Heart left ventricle (tissue), 16 donors: Measurements from ENCODE around the gene ASTN2. TPM values are rescaled to one million over a fixed set of nuclear protein-coding genes. Genes with fewer than 3 reads are reported as not detected.

ENCODE experiments used
- ATAC-seq, 4 donors: fragments of 200-7000 bp; cut with Tn5 transposase; one replicate each; pipeline ENCODE4 v1.9.1; 2020 to 2022; ENCODE audit warnings: moderate library complexity in 4 of 4, mild to moderate bottlenecking in 3 of 4, moderate number of reproducible peaks in 1 of 4
- DNase-seq, 5 donors: peaks; one replicate each; pipeline ENCODE4 v3.0.0-alpha.2; 2020
- H3K27ac ChIP-seq, 12 donors: fragments of 200-600 bp; sonication (generic) in 4 of 12; one replicate each; pipeline versions ENCODE4 v1.5.0 to v1.8.0; 2016 to 2022; ENCODE audit warnings: mild to moderate bottlenecking in 2 of 12
- H3K27me3 ChIP-seq, 9 donors: fragments of 200-600 bp; sonication (generic) in 2 of 9; one replicate each; pipeline versions ENCODE4 v1.5.1 to v1.8.0; 2016 to 2022; ENCODE audit warnings: mild to moderate bottlenecking in 3 of 9
- H3K36me3 ChIP-seq, 9 donors: fragments of 200-600 bp; sonication (generic) in 2 of 9; one replicate each; pipeline versions ENCODE4 v1.5.0 to v1.8.0; 2018 to 2022; ENCODE audit warnings: mild to moderate bottlenecking in 2 of 9
- H3K4me1 ChIP-seq, 12 donors: fragments of 200-600 bp; sonication (generic) in 4 of 12; one replicate each; pipeline versions ENCODE4 v1.5.0 to v1.8.0; 2016 to 2022; ENCODE audit warnings: mild to moderate bottlenecking in 3 of 12
- H3K4me3 ChIP-seq, 12 donors: fragments of 200-600 bp; sonication (generic) in 4 of 12; one replicate each; pipeline versions ENCODE4 v1.5.0 to v1.8.0; 2017 to 2022; ENCODE audit warnings: mild to moderate bottlenecking in 9 of 12, moderate library complexity in 4 of 12
- H3K9me3 ChIP-seq, 12 donors: fragments of 200-600 bp; sonication (generic) in 4 of 12; one replicate each; pipeline versions ENCODE4 v1.5.0 to v1.8.0; 2016 to 2022; ENCODE audit warnings: mild to moderate bottlenecking in 1 of 12
- POLR2A ChIP-seq, 2 donors: fragments of 450-650 bp; IDR thresholded peaks; one replicate each; pipeline ENCODE4 v1.6.1; 2017; ENCODE audit warnings: antibody characterized with exemption in 2 of 2, mild to moderate bottlenecking in 2 of 2, moderate library complexity in 2 of 2
- WGBS, 4 donors: extraction: QIAGEN DNeasy Blood & Tissue Kit in 2 of 4; methylation state at CpG; one replicate each; pipeline versions ENCODE4 v1.1.5 to v1.1.7; 2013 to 2018; 5-methylcytosine and 5-hydroxymethylcytosine counted together
- intact Hi-C, 10 donors: fragments of 100-400 bp; cut with DNase I; formaldehyde crosslinking; loops; one replicate each; pipeline versions ENCODE4 v1.11.1 to v1.14.2; 2022
- polyA plus RNA-seq, 2 donors: library from polyadenylated mRNA; stranded (reverse); fragments of 200-250 nt; gene quantifications; one replicate each; pipeline ENCODE4 v1.2.3, GENCODE V29; 2013
- total RNA-seq, 9 donors: library from RNA; depleted of rRNA in 2 of 9; stranded (reverse); fragments of >200 nt in 2 of 9; fragmentation: NEBNext Ultra II Directional in 3 of 9; extraction: Animal tissue kit (Norgen Biotek cat#: 25700) in 3 of 9; gene quantifications; one replicate each; pipeline versions ENCODE4 v1.1.0 to v1.2.4, GENCODE V29; 2016 to 2023
- TF ChIP-seq, protein P1 (sequence below), 12 donors: fragments of 200-600 bp; sonication (generic) in 4 of 12; IDR thresholded peaks; one replicate each; pipeline versions ENCODE4 v1.5.0 to v1.8.0; 2018 to 2022; ENCODE audit warnings: antibody characterized with exemption in 12 of 12, mild to moderate bottlenecking in 5 of 12
- donor health status: ischemic (EF 13 %, LVEDD 7.1; RV severe dilation, severe dysfunction).
- donor health status: healthy with polysubstance abuse.
- donor health status: DM: no; HTN: yes; CAD: no.
- donor health status: DM: no; HTN: no; CAD: no.
- donor health status: ischemic (EF 25% LVEDD 6.9; RV normal size, moderate dysfunction).
- donor health status: ischemic (EF 25% LVEDD 5.7; RV mildly dilated, moderate dysfunction).
- donor health status: healthy.
- donor health status: DM: yes; HTN: yes; CAD: no.
- donor health status: ischemic (EF 35%, LVEDD 5.7; RV mildly dilated, moderate dysfunction).
- donor health status: nonischemic (EF 11% LVEDD 7.7; RV severe dilation, severe dysfunction).
- donor health status: DM: yes; HTN: yes; CAD: no.
- donor health status: PGD.
- donor health status: ischemic (EF 29% LVEDD 5.4; RV normal size, mild dysfunction).
- donor health status: nonischemic (EF 23%, LVEDD 6.1; RV moderate dilation, normal function).

Gene ASTN2
- total and polyA plus RNA-seq, 11 donors: 2.5 to 6.0 (median 3.5) TPM

DNA sequence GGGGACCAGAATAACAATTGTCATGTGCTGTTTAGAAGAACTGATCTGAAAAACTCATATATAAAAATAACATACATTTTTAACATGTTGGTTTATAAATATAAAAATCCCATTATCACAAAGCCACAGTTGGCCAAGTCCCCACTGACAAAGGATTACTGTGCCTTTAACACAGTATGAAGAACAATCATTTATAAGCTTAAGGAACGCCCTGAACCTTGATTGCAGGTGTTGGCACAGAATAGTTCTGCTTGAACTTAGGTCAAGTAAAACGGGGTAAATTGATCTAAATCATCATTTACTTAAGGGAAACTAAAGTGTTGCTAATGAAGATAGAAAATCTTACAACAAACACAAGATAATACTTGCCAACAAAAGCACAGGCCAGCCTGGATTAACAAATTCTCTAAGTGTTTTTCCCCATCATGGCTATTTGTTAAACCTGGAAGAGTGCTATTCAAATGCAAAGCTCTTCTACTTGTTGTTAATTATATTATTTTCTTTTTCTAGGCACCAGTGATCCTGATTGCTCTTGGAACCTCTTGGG is 46.1 kb downstream of the ASTN2 start:
- Histone ChIP-seq H3K4me3 (no peak overlapping the region), H3K4me1 (no peaks in the 10 kb centered on the region), H3K36me3 (no peaks in the 10 kb centered on the region), H3K27me3 (peaks cover 0 to 3% (median 0%) of the 10 kb centered on the region in 9 donors), H3K9me3 (no peaks in the 10 kb centered on the region), H3K27ac (no peak overlapping the region)
- intact Hi-C loops: no loop called here
- ATAC-seq (no peak), DNase-seq (no peak)
- TF ChIP-seq, protein P1, sequence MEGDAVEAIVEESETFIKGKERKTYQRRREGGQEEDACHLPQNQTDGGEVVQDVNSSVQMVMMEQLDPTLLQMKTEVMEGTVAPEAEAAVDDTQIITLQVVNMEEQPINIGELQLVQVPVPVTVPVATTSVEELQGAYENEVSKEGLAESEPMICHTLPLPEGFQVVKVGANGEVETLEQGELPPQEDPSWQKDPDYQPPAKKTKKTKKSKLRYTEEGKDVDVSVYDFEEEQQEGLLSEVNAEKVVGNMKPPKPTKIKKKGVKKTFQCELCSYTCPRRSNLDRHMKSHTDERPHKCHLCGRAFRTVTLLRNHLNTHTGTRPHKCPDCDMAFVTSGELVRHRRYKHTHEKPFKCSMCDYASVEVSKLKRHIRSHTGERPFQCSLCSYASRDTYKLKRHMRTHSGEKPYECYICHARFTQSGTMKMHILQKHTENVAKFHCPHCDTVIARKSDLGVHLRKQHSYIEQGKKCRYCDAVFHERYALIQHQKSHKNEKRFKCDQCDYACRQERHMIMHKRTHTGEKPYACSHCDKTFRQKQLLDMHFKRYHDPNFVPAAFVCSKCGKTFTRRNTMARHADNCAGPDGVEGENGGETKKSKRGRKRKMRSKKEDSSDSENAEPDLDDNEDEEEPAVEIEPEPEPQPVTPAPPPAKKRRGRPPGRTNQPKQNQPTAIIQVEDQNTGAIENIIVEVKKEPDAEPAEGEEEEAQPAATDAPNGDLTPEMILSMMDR (IDR thresholded peaks at IDR 0.05): no peak
- TF ChIP-seq POLR2A (IDR thresholded peaks at IDR 0.05): no peak
- WGBS, 4 donors: 25 to 30% (median 27%) methylated on average over 2 of the region's 2 CpGs

DNA sequence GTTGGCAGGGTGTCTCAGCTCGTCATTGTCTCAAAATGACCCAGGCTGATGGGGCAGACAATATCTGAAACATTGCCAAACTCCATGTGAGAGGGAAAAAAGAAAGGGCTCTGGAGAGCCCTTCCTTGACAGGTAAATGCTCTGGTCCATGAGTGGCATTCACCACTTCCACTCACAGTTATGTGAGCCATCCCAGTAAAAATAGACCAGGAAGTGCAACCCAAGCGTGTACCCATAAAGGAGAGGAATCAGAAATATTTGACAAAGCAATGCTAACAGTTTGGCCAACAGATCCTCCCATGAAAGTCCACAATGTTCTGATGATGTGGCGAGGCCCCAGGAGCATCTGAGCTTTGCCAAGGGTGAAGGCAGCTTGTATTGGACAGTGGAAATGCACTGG is 49.4 kb downstream of the ASTN2 start:
- Histone ChIP-seq H3K27me3 (peaks cover 0 to 4% (median 0%) of the 10 kb centered on the region in 9 donors), H3K4me1 (no peaks in the 10 kb centered on the region), H3K4me3 (no peak overlapping the region), H3K27ac (no peak overlapping the region), H3K36me3 (no peaks in the 10 kb centered on the region), H3K9me3 (no peaks in the 10 kb centered on the region)
- TF ChIP-seq, protein P1 (IDR thresholded peaks at IDR 0.05): no peak
- TF ChIP-seq POLR2A (IDR thresholded peaks at IDR 0.05): no peak
- 72 to 74% (median 72%) methylated on average over 3 of the region's 3 CpGs for WGBS, 4 donors
- DNase-seq (no peak), ATAC-seq (no peak)
- intact Hi-C loops: no loop called here

DNA sequence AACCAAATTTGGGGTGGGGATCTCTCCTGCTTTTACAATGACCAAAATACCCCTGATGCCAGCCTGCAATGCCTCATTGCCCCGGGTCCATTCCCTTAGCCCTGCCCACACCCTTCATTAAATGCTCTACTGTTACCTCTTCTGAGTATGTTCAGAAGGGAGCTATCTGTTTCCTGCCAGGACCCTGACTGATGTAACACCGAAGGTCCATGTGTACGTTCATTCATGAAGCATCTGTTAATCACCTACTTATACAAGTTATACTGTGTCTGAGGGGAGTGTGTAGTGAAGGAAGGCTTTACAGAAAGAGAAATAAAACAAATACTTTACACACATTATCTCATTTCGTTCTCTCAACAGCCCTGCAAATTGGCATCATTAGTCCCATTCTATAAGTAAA is 51.9 kb downstream of the ASTN2 start:
- Histone ChIP-seq H3K9me3 (no peaks in the 10 kb centered on the region), H3K27ac (no peak overlapping the region), H3K36me3 (no peaks in the 10 kb centered on the region), H3K4me3 (no peak overlapping the region), H3K4me1 (no peaks in the 10 kb centered on the region), H3K27me3 (peaks cover 0 to 4% (median 0%) of the 10 kb centered on the region in 9 donors)
- ATAC-seq: no peak
- TF ChIP-seq, protein P1 (IDR thresholded peaks at IDR 0.05): no peak
- TF ChIP-seq POLR2A (IDR thresholded peaks at IDR 0.05): no peak
- intact Hi-C loops: no loop called here
- WGBS, 4 donors: 67 to 73% (median 70%) methylated on average over 4 of the region's 4 CpGs
- no peak for DNase-seq

DNA sequence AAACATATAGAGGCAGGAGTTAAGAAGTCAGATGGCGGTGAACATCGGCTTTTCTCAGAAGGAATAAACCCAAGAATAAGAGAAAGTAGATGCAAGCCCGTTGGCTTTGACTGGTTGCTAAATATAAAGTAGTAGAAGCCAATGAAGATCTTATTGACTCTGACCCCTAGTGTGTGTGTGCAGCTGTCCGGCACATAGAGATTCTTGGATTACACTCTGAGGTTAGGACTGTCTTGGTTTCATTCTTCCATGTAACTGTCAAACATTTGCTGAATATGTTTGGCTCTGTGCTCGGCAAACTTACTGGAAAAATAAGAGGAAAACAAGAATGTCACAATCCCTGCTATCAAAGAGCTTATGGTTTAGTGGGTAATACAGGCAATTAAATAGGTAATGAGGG is 54.9 kb downstream of the ASTN2 start:
- Histone ChIP-seq H3K4me1 (no peaks in the 10 kb centered on the region), H3K27ac (no peak overlapping the region), H3K4me3 (no peak overlapping the region), H3K27me3 (peaks cover 0 to 4% (median 0%) of the 10 kb centered on the region in 9 donors), H3K9me3 (no peaks in the 10 kb centered on the region), H3K36me3 (no peaks in the 10 kb centered on the region)
- ATAC-seq: no peak
- no peak for DNase-seq
- WGBS, 4 donors: 78 to 84% (median 82%) methylated on average over 5 of the region's 5 CpGs
- TF ChIP-seq, protein P1 (IDR thresholded peaks at IDR 0.05): no peak
- TF ChIP-seq POLR2A (IDR thresholded peaks at IDR 0.05): no peak
- intact Hi-C loops: no loop called here
